ENCODE data around the gene PANK1.
A peak's percentile ranks its signal among the peaks of the same experiment; 100 is the strongest.

PANK1 gene

DNA sequence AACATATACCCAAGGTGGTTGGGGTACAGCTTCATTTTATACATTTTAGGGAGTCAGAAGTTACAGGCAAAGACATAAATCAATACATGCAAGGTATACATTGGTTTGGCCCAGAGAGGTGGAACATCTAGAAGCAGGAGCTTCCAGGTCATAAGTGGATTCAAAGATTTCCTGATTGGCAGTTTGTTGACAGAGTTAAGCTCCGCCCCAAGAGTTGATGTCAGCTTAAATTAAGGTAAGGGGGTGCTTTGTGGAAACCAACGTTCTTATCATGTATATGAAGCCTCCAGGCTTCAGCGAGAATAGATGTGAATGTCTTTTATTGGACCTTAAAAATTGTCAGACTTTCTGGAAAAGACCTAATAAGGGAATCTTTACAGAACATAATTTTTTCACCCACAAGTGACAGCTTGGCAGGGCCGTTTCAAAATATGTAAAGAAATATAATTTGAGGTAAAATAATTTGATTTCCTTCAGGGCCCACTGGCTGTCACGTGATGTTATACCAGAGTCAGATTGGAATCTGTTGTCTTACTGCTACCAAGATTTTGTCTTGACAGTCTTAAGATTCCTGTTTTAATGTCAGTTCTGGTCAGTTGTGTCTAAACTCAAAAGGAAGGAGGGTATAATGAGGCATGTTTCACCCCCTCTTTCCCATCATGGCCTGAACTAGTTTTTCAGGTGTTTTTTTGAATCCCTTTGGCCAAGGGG is 6.3 kb upstream of the PANK1 start:
- H3K4me2 ChIP-seq (ENCODE audit: low read length), result no peak overlapping the region
- no peak overlapping the region for H3K4me3 ChIP-seq (ENCODE audit: low read length)
- H3K9ac ChIP-seq (ENCODE audit: low read depth, low read length), result no peak overlapping the region
- H3K4me1 ChIP-seq (ENCODE audit: control insufficient read depth, insufficient read depth, low read length), result peaks cover 3% of the 10 kb centered on the region
- no peaks in the 10 kb centered on the region for H3K36me3 ChIP-seq (ENCODE audit: insufficient read depth, low read length)
- no peaks in the 10 kb centered on the region for H3K9me3 ChIP-seq (replicated peaks; ENCODE audit: low read length)
- H3K27me3 ChIP-seq (ENCODE audit: control insufficient read depth, insufficient read depth, low read length), result no peaks in the 10 kb centered on the region

GRCh38 chr10:89649051-89649450 is 4.0 kb upstream of the PANK1 start:
- Histone ChIP-seq H3K27me3 (ENCODE audit: control insufficient read depth, insufficient read depth, low read length) (no peaks in the 10 kb centered on the region), H3K4me1 (ENCODE audit: control insufficient read depth, insufficient read depth, low read length) (peaks cover 10% of the 10 kb centered on the region), H3K9me3 (replicated peaks; ENCODE audit: low read length) (no peaks in the 10 kb centered on the region), H3K36me3 (ENCODE audit: insufficient read depth, low read length) (no peaks in the 10 kb centered on the region), H3K4me3 (ENCODE audit: low read length) (no peak overlapping the region), H3K9ac (ENCODE audit: low read depth, low read length) (no peak overlapping the region), H3K4me2 (ENCODE audit: low read length) (no peak overlapping the region)

DNA sequence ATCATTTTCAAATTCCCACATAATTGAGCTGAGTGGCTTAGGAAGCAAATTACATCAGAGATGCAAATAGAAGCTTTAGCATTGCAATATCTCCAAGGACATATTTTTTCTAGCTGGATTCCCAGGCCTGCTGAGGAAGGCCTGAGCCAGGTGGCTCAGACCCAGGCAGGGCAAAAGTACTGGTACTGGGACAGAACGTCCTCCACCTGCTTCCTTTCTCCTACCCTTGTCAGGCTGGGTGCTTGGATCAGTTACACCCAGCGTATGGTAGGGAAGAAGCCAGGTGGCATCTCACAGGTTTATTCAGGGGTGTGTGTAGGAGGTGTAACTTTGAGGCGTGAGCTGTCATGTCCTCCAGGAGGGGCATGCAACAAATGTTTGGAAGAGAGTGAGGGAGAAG is 3.0 kb upstream of the PANK1 start:
- no peak overlapping the region for H3K4me3 ChIP-seq (ENCODE audit: low read length)
- no peak overlapping the region for H3K9ac ChIP-seq (ENCODE audit: low read depth, low read length)
- H3K9me3 ChIP-seq (replicated peaks; ENCODE audit: low read length), result no peaks in the 10 kb centered on the region
- H3K4me1 ChIP-seq (ENCODE audit: control insufficient read depth, insufficient read depth, low read length), result peaks cover 12% of the 10 kb centered on the region
- H3K36me3 ChIP-seq (ENCODE audit: insufficient read depth, low read length), result no peaks in the 10 kb centered on the region
- no peak overlapping the region for H3K4me2 ChIP-seq (ENCODE audit: low read length)
- H3K27me3 ChIP-seq (ENCODE audit: control insufficient read depth, insufficient read depth, low read length), result no peaks in the 10 kb centered on the region

DNA sequence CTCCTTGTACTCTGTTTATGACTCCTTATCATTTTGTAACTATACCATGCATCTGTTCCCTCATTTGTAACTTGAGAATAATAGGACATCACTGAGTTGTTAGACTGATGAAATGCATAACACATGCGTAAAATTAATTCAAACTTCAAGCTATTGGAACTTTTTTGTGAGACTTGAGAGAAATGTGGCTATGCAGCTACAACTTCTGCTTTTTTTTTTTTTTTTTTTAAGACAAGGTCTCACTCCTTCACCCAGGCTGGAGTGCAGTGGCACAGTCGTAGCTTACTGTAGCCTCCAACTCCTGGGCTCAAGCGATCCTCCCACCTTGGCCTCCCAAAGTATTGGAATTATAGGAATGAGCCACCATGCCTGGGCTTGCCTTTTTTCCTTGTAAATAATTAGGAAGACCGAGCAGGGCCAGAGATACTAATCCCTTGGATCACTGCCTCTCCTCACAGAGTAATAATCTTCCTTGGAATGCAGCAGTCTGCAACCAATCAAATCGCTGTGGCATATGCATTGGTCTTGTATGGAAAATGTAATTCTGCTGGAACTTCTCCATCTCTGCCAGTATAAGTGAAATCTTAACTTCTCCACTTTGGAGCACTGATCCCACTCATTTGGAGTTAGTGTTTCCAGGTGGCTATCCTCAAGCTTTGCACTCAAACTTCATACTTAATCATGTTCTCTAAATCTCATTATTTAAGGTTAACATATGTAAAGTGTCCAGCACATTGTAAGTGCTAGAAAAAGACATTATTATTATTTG is 2.0 kb upstream of the PANK1 start:
- peaks cover 14% of the 10 kb centered on the region for H3K4me1 ChIP-seq (ENCODE audit: control insufficient read depth, insufficient read depth, low read length)
- H3K27me3 ChIP-seq (ENCODE audit: control insufficient read depth, insufficient read depth, low read length), result no peaks in the 10 kb centered on the region
- H3K4me2 ChIP-seq (ENCODE audit: low read length), result no peak overlapping the region
- no peaks in the 10 kb centered on the region for H3K36me3 ChIP-seq (ENCODE audit: insufficient read depth, low read length)
- no peak overlapping the region for H3K9ac ChIP-seq (ENCODE audit: low read depth, low read length)
- no peaks in the 10 kb centered on the region for H3K9me3 ChIP-seq (replicated peaks; ENCODE audit: low read length)
- H3K4me3 ChIP-seq (ENCODE audit: low read length), result no peak overlapping the region

- Histone ChIP-seq H3K9me3 (replicated peaks; ENCODE audit: low read length) (no peaks in the 10 kb centered on the region), H3K27me3 (ENCODE audit: control insufficient read depth, insufficient read depth, low read length) (no peaks in the 10 kb centered on the region), H3K4me2 (ENCODE audit: low read length) (peak overlapping the region; percentile 96), H3K36me3 (ENCODE audit: insufficient read depth, low read length) (no peaks in the 10 kb centered on the region), H3K4me3 (ENCODE audit: low read length) (peak overlapping the region; percentile 80), H3K9ac (ENCODE audit: low read depth, low read length) (peak overlapping the region; percentile 82), H3K4me1 (ENCODE audit: control insufficient read depth, insufficient read depth, low read length) (peaks cover 14% of the 10 kb centered on the region)
These were observed 715 bp upstream of the PANK1 start for GRCh38 chr10:89645742-89646172.

GRCh38 chr10:89644691-89644966 is 413 bp downstream of the PANK1 start:
- peak overlapping the region; percentile 80 for H3K4me3 ChIP-seq (ENCODE audit: low read length)

DNA sequence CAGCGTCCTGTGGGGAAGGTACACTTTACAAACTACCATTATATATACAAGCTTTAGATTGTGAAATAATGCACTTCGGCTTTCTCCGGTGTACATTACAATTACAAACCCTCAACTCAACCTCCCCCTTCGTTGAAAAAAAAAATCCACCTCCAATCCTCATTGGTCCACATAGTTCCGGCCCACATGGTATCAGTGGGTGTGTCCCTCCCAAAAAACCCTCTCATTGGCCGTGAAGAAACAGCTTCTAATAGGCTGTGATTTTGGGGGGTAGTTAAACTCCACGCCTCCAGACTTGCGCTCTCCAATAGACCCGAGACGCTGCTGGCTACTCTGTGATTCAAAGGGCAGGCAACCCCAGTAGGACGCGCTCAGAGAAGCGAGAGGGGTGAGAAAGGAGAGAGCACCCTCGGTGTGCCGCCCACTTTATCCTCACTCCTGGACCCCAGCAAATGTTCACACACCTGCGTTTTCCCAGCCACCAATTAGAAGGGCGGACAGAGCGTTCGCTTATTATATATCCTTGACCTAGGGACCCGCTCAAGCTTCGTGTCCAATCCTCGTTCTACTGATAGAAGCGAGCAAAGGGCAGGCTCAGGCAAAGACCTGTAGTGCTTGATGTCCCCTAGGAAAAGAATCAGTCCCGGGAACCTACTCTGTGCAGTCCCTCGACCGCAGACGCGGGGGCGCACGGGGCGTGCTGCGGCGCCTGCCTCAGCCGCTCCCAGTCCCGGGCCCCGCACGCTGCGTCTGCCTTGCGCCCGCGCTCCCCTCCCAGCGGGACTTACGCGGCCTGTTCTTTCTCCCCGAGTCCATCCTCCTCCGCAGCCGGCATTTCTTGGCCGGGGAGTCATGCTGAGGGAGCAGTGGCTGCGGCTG is 991 bp downstream of the PANK1 start:
- peaks cover 14% of the 10 kb centered on the region for H3K4me1 ChIP-seq (ENCODE audit: control insufficient read depth, insufficient read depth, low read length)
- H3K27me3 ChIP-seq (ENCODE audit: control insufficient read depth, insufficient read depth, low read length), result no peaks in the 10 kb centered on the region
- peak overlapping the region; percentile 80 for H3K4me3 ChIP-seq (ENCODE audit: low read length)
- peak overlapping the region; percentile 82 for H3K9ac ChIP-seq (ENCODE audit: low read depth, low read length)
- peak overlapping the region; percentile 96 for H3K4me2 ChIP-seq (ENCODE audit: low read length)
- no peaks in the 10 kb centered on the region for H3K36me3 ChIP-seq (ENCODE audit: insufficient read depth, low read length)
- H3K9me3 ChIP-seq (replicated peaks; ENCODE audit: low read length), result no peaks in the 10 kb centered on the region

More at GRCh38 chr10:89644691-89644966, 413 bp downstream of the PANK1 start:
- Histone ChIP-seq H3K9ac (ENCODE audit: low read depth, low read length) (peak overlapping the region; percentile 82), H3K36me3 (ENCODE audit: insufficient read depth, low read length) (no peaks in the 10 kb centered on the region), H3K4me1 (ENCODE audit: control insufficient read depth, insufficient read depth, low read length) (peaks cover 14% of the 10 kb centered on the region), H3K9me3 (replicated peaks; ENCODE audit: low read length) (no peaks in the 10 kb centered on the region), H3K27me3 (ENCODE audit: control insufficient read depth, insufficient read depth, low read length) (no peaks in the 10 kb centered on the region), H3K4me2 (ENCODE audit: low read length) (peak overlapping the region; percentile 96)

DNA sequence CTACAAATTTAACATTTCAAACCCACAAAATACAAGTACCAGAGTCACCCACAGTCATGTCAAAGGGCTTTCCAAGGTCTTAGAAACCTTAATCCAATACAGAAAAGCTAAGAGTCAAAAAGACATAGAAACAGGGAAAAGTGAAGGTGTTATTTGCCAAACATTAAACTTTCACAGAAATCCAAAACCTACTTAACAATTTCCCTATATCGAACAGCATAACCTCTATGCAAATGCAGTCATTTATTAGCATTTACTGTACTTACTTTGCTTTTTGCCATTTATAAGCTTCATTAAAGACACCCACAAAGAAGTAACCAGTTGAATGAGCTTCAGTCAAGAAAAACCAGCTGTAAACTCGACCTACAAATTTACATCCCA is 1.6 kb downstream of the PANK1 start:
- Histone ChIP-seq H3K9ac (ENCODE audit: low read depth, low read length) (peak overlapping the region; percentile 64), H3K9me3 (replicated peaks; ENCODE audit: low read length) (no peaks in the 10 kb centered on the region), H3K27me3 (ENCODE audit: control insufficient read depth, insufficient read depth, low read length) (no peaks in the 10 kb centered on the region), H3K36me3 (ENCODE audit: insufficient read depth, low read length) (no peaks in the 10 kb centered on the region), H3K4me2 (ENCODE audit: low read length) (peak overlapping the region; percentile 96), H3K4me1 (ENCODE audit: control insufficient read depth, insufficient read depth, low read length) (peaks cover 14% of the 10 kb centered on the region), H3K4me3 (ENCODE audit: low read length) (peak overlapping the region; percentile 80)

GRCh38 chr10:89642193-89642592 is 2.8 kb downstream of the PANK1 start:
- Histone ChIP-seq H3K36me3 (ENCODE audit: insufficient read depth, low read length) (peaks cover 1% of the 10 kb centered on the region), H3K4me1 (ENCODE audit: control insufficient read depth, insufficient read depth, low read length) (peaks cover 14% of the 10 kb centered on the region), H3K9ac (ENCODE audit: low read depth, low read length) (no peak overlapping the region), H3K9me3 (replicated peaks; ENCODE audit: low read length) (no peaks in the 10 kb centered on the region), H3K4me3 (ENCODE audit: low read length) (no peak overlapping the region), H3K4me2 (ENCODE audit: low read length) (no peak overlapping the region), H3K27me3 (ENCODE audit: control insufficient read depth, insufficient read depth, low read length) (no peaks in the 10 kb centered on the region)

DNA sequence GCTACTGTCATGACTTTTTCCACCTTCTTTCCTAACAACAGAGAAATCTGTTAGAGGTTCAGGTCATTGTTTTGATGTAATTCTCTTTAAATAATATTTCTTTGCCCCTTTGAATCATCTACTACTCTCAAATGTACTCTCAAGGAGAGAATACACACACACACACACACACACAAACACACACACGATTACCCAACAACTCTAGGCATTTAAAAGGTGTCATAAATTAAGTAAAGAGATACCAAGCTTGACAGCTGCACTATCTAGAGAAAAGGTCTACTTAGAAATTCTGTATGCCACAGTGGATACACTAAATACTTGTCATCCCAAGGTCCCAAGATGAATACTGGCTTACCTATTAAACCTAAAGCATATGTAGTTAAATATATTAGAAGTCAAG is 4.8 kb downstream of the PANK1 start:
- H3K27me3 ChIP-seq (ENCODE audit: control insufficient read depth, insufficient read depth, low read length), result no peaks in the 10 kb centered on the region
- no peak overlapping the region for H3K4me3 ChIP-seq (ENCODE audit: low read length)
- H3K9me3 ChIP-seq (replicated peaks; ENCODE audit: low read length), result no peaks in the 10 kb centered on the region

GRCh38 chr10:89639326-89639725 is 5.7 kb downstream of the PANK1 start:
- Histone ChIP-seq H3K27me3 (ENCODE audit: control insufficient read depth, insufficient read depth, low read length) (no peaks in the 10 kb centered on the region), H3K36me3 (ENCODE audit: insufficient read depth, low read length) (peaks cover 7% of the 10 kb centered on the region), H3K4me3 (ENCODE audit: low read length) (no peak overlapping the region), H3K9me3 (replicated peaks; ENCODE audit: low read length) (no peaks in the 10 kb centered on the region), H3K4me1 (ENCODE audit: control insufficient read depth, insufficient read depth, low read length) (peaks cover 8% of the 10 kb centered on the region), H3K4me2 (ENCODE audit: low read length) (no peak overlapping the region), H3K9ac (ENCODE audit: low read depth, low read length) (no peak overlapping the region)

More for the DNA sequence above, 4.8 kb downstream of the PANK1 start:
- peaks cover 8% of the 10 kb centered on the region for H3K4me1 ChIP-seq (ENCODE audit: control insufficient read depth, insufficient read depth, low read length)
- no peak overlapping the region for H3K9ac ChIP-seq (ENCODE audit: low read depth, low read length)
- no peak overlapping the region for H3K4me2 ChIP-seq (ENCODE audit: low read length)
- H3K36me3 ChIP-seq (ENCODE audit: insufficient read depth, low read length), result peaks cover 3% of the 10 kb centered on the region

Measured in skeletal muscle satellite cell (primary cell).